ENCODE results near the gene FCF1. TPM values are rescaled to one million over a fixed set of nuclear protein-coding genes. Genes with fewer than 3 reads are reported as not detected.

The FCF1 gene
- total RNA-seq: 40.6 and 45.2 TPM in 2 replicates

GRCh38 chr14:74712499-74713394, at the start of gene FCF1, which contains the start of gene AREL1:
TSS of gene FCF1 (plus strand) at chr14:74713144. CDS start at chr14:74713198, 54 bp downstream.
TSS of gene AREL1 (minus strand) at chr14:74713080. CDS start at chr14:74685615, 27,465 bp downstream.

GRCh38 chr14:74762917-74763802, 50.2 kb downstream of the FCF1 start, which contains the start of gene YLPM1:
TSS of gene YLPM1 (plus strand) at chr14:74763316. CDS start at chr14:74763490, 174 bp downstream.

Other genes with a start within 250 kb of the FCF1 start
- 76.1 and 254 TPM in 2 replicates for gene NPC2, start 219.8 kb upstream of the FCF1 start, total RNA-seq
- gene ISCA2, start 219.4 kb upstream of the FCF1 start, total RNA-seq: 18.6 and 22.3 TPM in 2 replicates
- gene LTBP2, start 100.9 kb upstream of the FCF1 start, total RNA-seq: 156 and 186 TPM in 2 replicates
- 21.7 and 32.8 TPM in 2 replicates for gene AREL1, start 64 bp upstream of the FCF1 start, total RNA-seq
- gene YLPM1, start 50.2 kb downstream of the FCF1 start, total RNA-seq: 20.5 and 20.9 TPM in 2 replicates
- gene PROX2, start 163.0 kb downstream of the FCF1 start, total RNA-seq: not detected in 2 replicates
- gene DLST, start 168.8 kb downstream of the FCF1 start, total RNA-seq: 48.5 and 80.7 TPM in 2 replicates
- 0.56 and 0.96 TPM in 2 replicates for gene RPS6KL1, start 210.1 kb downstream of the FCF1 start, total RNA-seq
- gene PGF, start 242.5 kb downstream of the FCF1 start, total RNA-seq: 14.0 and 17.8 TPM in 2 replicates

Measured in regular cardiac myocyte (primary cell).